ENCODE results near the gene SPATA31D3.
"Not testable (repeated sequence)": the region's sequence is repeated elsewhere in the genome, so short reads cannot be mapped to it uniquely, and the experiment has no call there.

The SPATA31D3 gene

DNA sequence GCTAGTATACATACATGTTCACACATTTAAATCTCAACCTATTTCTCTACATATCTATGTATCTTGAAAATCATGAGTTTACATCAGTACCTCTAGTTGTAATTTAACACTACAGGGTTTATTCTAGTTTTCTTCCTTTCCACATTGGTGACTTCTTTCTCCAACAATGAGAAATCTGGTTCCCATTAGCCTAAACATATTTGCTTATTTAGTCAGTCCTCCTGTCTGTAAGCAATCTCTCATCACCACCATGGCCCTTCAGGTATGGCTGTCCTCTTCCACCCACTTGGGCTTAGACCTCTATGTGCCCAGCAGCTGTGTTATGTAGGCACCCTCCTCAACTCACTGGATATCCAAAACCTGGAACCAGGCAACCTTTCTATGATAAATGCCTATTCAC lies 37.3 kb downstream of the SPATA31D3 start:
- Histone ChIP-seq H3K4me3 (ENCODE audit: low read length) (no peak overlapping the region), H3K27me3 (ENCODE audit: control insufficient read depth, insufficient read depth, low read length) (no peaks in the 10 kb centered on the region), H3K27ac (ENCODE audit: low read length) (no peak overlapping the region), H3K36me3 (ENCODE audit: control insufficient read depth, low read depth, low read length) (no peaks in the 10 kb centered on the region), H3K9me3 (ENCODE audit: control insufficient read depth, low read depth, low read length) (no peaks in the 10 kb centered on the region), H3K9ac (ENCODE audit: low read length) (no peak overlapping the region), H3K4me1 (ENCODE audit: control insufficient read depth, low read depth, low read length) (no peaks in the 10 kb centered on the region)

DNA sequence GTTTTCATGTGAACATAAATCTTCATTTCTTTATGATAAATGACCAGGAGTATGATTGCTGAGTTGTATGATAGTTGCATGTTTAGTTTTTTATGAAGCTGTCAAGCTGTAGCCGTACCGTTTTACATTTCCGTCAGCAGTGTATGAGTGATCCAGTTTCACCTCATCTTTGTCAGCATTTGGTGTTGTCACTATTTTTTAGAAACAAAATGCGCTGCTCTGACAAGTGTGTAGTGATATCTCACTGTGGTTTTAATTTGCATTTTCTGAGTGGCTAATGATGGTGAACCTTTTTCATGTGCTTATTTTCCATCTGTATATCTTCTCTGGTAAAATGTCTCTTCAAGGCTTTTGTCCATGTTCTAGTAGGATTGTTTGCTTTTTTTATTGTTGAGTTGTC lies 38.6 kb downstream of the SPATA31D3 start:
- no peaks in the 10 kb centered on the region for H3K27me3 ChIP-seq (ENCODE audit: control insufficient read depth, insufficient read depth, low read length)
- H3K9me3 ChIP-seq (ENCODE audit: control insufficient read depth, low read depth, low read length) = no peaks in the 10 kb centered on the region
- no peak overlapping the region for H3K9ac ChIP-seq (ENCODE audit: low read length)
- no peak overlapping the region for H3K27ac ChIP-seq (ENCODE audit: low read length)
- H3K4me3 ChIP-seq (ENCODE audit: low read length) = no peak overlapping the region
- H3K4me1 ChIP-seq (ENCODE audit: control insufficient read depth, low read depth, low read length) = no peaks in the 10 kb centered on the region
- H3K36me3 ChIP-seq (ENCODE audit: control insufficient read depth, low read depth, low read length) = no peaks in the 10 kb centered on the region

DNA sequence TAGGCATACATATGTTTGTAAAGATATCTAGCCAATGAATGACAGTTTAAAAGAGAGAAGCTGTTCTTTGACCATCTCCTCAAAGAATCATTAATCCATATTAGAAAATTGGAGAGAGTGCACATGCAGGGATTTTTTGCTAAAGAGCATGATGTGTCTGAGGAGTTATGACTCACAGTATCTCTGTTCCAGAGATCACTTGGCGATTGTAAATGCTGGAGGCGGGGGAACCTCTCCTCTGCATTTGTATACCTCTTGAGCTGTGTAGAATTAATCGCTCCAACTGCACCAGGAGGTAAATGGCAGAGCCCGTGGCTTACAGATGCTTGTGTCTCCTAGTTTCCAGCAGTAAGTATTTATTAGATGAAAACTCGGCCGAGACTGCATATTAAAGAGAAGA lies 41.6 kb downstream of the SPATA31D3 start:
- Histone ChIP-seq H3K27ac (ENCODE audit: low read length) (no peak overlapping the region), H3K4me1 (ENCODE audit: control insufficient read depth, low read depth, low read length) (no peaks in the 10 kb centered on the region), H3K9me3 (ENCODE audit: control insufficient read depth, low read depth, low read length) (no peaks in the 10 kb centered on the region), H3K4me3 (ENCODE audit: low read length) (no peak overlapping the region), H3K9ac (ENCODE audit: low read length) (no peak overlapping the region), H3K27me3 (ENCODE audit: control insufficient read depth, insufficient read depth, low read length) (no peaks in the 10 kb centered on the region), H3K36me3 (ENCODE audit: control insufficient read depth, low read depth, low read length) (no peaks in the 10 kb centered on the region)

DNA sequence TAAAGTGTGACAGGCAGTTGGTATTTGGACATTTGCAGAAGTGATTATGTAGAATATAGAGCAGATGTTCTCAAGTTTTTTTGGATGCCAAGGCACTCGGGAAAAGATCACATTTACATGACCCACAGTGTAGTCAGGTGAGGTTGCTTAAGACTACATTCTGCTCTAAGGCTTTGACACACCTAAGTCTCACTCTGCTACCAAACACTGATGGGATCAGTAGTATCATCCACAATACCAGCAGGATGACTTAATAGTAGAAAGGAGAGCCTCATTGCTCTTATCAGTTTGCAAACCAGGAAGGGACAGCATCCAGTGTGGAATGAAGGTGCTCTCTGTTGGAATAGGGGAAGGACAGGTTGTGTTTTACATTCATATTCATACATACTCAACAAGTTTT lies 42.8 kb downstream of the SPATA31D3 start:
- H3K27ac ChIP-seq (ENCODE audit: low read length) = no peak overlapping the region
- H3K4me1 ChIP-seq (ENCODE audit: control insufficient read depth, low read depth, low read length) = no peaks in the 10 kb centered on the region

DNA sequence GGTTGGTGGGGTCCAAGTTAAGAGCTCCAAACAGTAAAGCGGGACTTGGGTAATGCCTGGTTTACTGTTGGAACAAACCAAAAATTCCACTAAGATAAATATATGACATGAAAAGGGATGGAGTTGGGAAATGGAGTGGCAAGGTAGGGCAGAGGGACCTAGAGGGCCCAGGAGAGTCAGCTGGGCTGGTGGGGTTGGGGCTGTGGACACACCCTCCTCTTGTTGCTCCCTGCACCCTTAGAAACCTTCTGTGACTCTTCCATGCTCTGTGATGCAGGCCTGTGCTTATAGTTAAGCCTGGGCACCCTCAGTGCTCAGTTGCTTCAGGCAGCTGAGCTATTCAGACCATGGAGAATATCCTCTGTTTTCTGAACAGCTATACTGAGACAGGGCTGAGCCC lies 45.2 kb downstream of the SPATA31D3 start, which contains the start of gene SPATA31D1:
Gene SPATA31D1, plus strand, starts transcription at position 301 of the 400 bp plus-strand sequence. Its CDS starts 47 bp downstream, at position 348.
- not testable (repeated sequence) for H3K27ac ChIP-seq (ENCODE audit: low read length); H3K4me3 ChIP-seq (ENCODE audit: low read length); H3K9me3 ChIP-seq (ENCODE audit: control insufficient read depth, low read depth, low read length); H3K27me3 ChIP-seq (ENCODE audit: control insufficient read depth, insufficient read depth, low read length); H3K9ac ChIP-seq (ENCODE audit: low read length); H3K4me1 ChIP-seq (ENCODE audit: control insufficient read depth, low read depth, low read length); H3K36me3 ChIP-seq (ENCODE audit: control insufficient read depth, low read depth, low read length)

More for the DNA sequence above, 42.8 kb downstream of the SPATA31D3 start:
- H3K9me3 ChIP-seq (ENCODE audit: control insufficient read depth, low read depth, low read length) = no peaks in the 10 kb centered on the region
- no peak overlapping the region for H3K9ac ChIP-seq (ENCODE audit: low read length)
- H3K36me3 ChIP-seq (ENCODE audit: control insufficient read depth, low read depth, low read length) = no peaks in the 10 kb centered on the region
- no peaks in the 10 kb centered on the region for H3K27me3 ChIP-seq (ENCODE audit: control insufficient read depth, insufficient read depth, low read length)
- no peak overlapping the region for H3K4me3 ChIP-seq (ENCODE audit: low read length)

DNA sequence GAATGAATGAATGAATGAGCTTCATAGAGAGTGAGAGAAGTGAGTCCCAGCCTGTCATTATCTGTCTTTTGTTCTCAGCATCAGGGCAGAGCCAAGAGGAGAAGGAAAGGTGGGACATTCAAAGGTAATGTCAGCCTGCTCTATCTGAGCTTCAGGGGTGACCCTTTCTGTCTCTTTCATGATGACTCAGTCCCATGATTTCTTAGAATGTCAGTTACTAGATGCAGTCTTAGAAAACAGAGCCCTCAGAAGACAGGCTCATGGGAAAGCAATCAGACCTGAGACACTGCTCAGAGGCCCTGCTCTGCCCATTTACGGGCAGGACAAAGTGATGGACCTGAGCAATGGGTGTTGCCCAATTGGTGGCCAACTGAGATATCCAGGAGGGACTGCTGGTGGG lies 46.4 kb downstream of the SPATA31D3 start:
- Histone ChIP-seq H3K4me1 (ENCODE audit: control insufficient read depth, low read depth, low read length) (no peaks in the 10 kb centered on the region), H3K36me3 (ENCODE audit: control insufficient read depth, low read depth, low read length) (no peaks in the 10 kb centered on the region), H3K9ac (ENCODE audit: low read length) (no peak overlapping the region), H3K4me3 (ENCODE audit: low read length) (no peak overlapping the region), H3K27me3 (ENCODE audit: control insufficient read depth, insufficient read depth, low read length) (no peaks in the 10 kb centered on the region), H3K27ac (ENCODE audit: low read length) (no peak overlapping the region), H3K9me3 (ENCODE audit: control insufficient read depth, low read depth, low read length) (no peaks in the 10 kb centered on the region)

DNA sequence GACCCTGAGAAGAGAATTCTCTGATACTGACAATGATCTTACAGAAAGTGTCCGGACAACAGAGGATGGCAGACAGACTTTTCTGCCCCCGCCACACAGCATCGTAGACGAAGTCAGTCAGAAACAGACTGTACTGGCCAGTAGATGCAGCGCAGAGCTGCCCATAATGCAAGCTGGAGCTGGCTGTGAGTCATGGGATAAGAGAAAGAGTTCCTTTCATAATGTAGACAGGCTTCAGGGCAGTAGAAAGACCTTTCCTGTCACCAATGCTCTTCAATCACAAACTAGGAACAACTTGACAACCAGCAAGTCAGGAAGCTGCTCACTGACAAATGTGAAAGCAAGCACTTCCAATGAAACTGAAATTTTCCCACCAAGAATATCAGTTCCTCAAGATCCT lies 50.4 kb downstream of the SPATA31D3 start:
- Histone ChIP-seq H3K36me3 (ENCODE audit: control insufficient read depth, low read depth, low read length) (no peaks in the 10 kb centered on the region), H3K4me3 (ENCODE audit: low read length) (no peak overlapping the region), H3K9me3 (ENCODE audit: control insufficient read depth, low read depth, low read length) (no peaks in the 10 kb centered on the region), H3K27ac (ENCODE audit: low read length) (no peak overlapping the region), H3K9ac (ENCODE audit: low read length) (no peak overlapping the region), H3K27me3 (ENCODE audit: control insufficient read depth, insufficient read depth, low read length) (no peaks in the 10 kb centered on the region), H3K4me1 (ENCODE audit: control insufficient read depth, low read depth, low read length) (no peaks in the 10 kb centered on the region)
